GM12878 (cell line): ENCODE data around the gene TEKT5. TPM values are rescaled to one million over a fixed set of nuclear protein-coding genes. Genes with fewer than 3 reads are reported as not detected.

ENCODE experiments used
- ATAC-seq: fragments of 200-7000 bp; cut with Tn5 transposase; 3 replicates; pipeline ENCODE4 v1.9.1; 2020; ENCODE audit warnings: mild to moderate bottlenecking, moderate library complexity
- BruUV-seq: library from RNA; stranded (reverse); fragments of 400-500 nt; replicated peaks from 2 replicates; lab custom pipeline; 2021; lab: Mats Ljungman, UMichigan
- CTCF ChIA-PET: fragments of 300-600 bp; sonication (Branson Sonifier 250); formaldehyde crosslinking; extraction: SDS; loops from one replicate; lab custom pipeline; 2021; ENCODE audit warnings: inconsistent platforms; lab: Yijun Ruan, JAX
- POLR2A ChIA-PET: fragments of 350-600 bp; formaldehyde crosslinking; extraction: SDS; loops from one replicate; lab custom pipeline; 2021; ENCODE audit warnings: inconsistent platforms; lab: Charles Lee
- RAD21 ChIA-PET: fragments of 300-600 bp; sonication (Branson Sonifier 250); formaldehyde crosslinking; loops from one replicate; lab custom pipeline; 2023; ENCODE audit warnings: antibody characterized with exemption; ENCODE audit not compliant: unreplicated experiment; lab: Charles Lee
- SMC1A ChIA-PET: fragments of 300-600 bp; sonication (Branson Sonifier 250); formaldehyde crosslinking; loops from one replicate; lab custom pipeline; 2023; ENCODE audit not compliant: unreplicated experiment, uncharacterized antibody; lab: Charles Lee
- DNase-seq: peaks from one replicate; pipeline ENCODE4 v3.0.0-alpha.2; 2011; ENCODE audit warnings: low read depth, low spot score
- FAIRE-seq: peaks from 3 replicates; lab custom pipeline; 2011; peaks lifted over from hg19 to GRCh38; lab: Jason Lieb, UNC
- H2AFZ ChIP-seq: 2 replicates; pipeline ENCODE4 v1.6.0; 2011; ENCODE audit warnings: low read depth, low read length, control low read depth; ENCODE audit not compliant: control insufficient read depth
- H3K27ac ChIP-seq: 2 replicates; pipeline ENCODE4 v1.5.1; 2011; ENCODE audit warnings: control low read depth; ENCODE audit not compliant: control insufficient read depth, insufficient read depth
- H3K27me3 ChIP-seq, 2 experiments: replicated peaks in 1 of 2; 2 replicates each; pipeline versions ENCODE4 v1.6.0 to v1.6.1; 2011; ENCODE audit warnings: low read length in 1 of 2; ENCODE audit not compliant: control insufficient read depth in 2 of 2, insufficient read depth in 2 of 2
- H3K36me3 ChIP-seq, 2 experiments: 2 replicates each; pipeline ENCODE4 v1.5.1; 2011; ENCODE audit warnings: low read length in 1 of 2; ENCODE audit not compliant: control insufficient read depth in 2 of 2, insufficient read depth in 2 of 2
- H3K4me1 ChIP-seq: 2 replicates; pipeline ENCODE4 v1.6.1; 2011; ENCODE audit warnings: mild to moderate bottlenecking, low read length, moderate library complexity, mixed read lengths; ENCODE audit not compliant: control insufficient read depth, insufficient read depth
- H3K4me2 ChIP-seq: 2 replicates; pipeline ENCODE4 v1.6.0; 2011; ENCODE audit warnings: control low read depth; ENCODE audit not compliant: control insufficient read depth, insufficient read depth
- H3K4me3 ChIP-seq: fragments of 200-600 bp; sonication (generic); 2 replicates; pipeline ENCODE4 v1.5.1; 2016
- H3K79me2 ChIP-seq: 2 replicates; pipeline ENCODE4 v1.6.0; 2011; ENCODE audit warnings: low read length; ENCODE audit not compliant: control insufficient read depth, insufficient read depth
- H3K9ac ChIP-seq: 2 replicates; pipeline ENCODE4 v1.8.0; 2011; ENCODE audit warnings: low read length, control low read depth, mixed read lengths; ENCODE audit not compliant: control insufficient read depth, insufficient read depth
- H3K9me3 ChIP-seq: replicated peaks from 3 replicates; pipeline ENCODE4 v1.5.1; 2011; ENCODE audit warnings: mild to moderate bottlenecking, low read length; ENCODE audit not compliant: control insufficient read depth, insufficient read depth
- H4K20me1 ChIP-seq: 2 replicates; pipeline ENCODE4 v1.6.0; 2011; ENCODE audit not compliant: control insufficient read depth, insufficient read depth
- ATF3 ChIP-seq: IDR thresholded peaks from 2 replicates; pipeline ENCODE4 v1.6.1; 2011; ENCODE audit warnings: low read depth, mild to moderate bottlenecking, low read length, moderate library complexity, borderline replicate concordance; ENCODE audit errors: extremely low read depth
- JUNB ChIP-seq: IDR thresholded peaks from 2 replicates; pipeline ENCODE4 v1.6.1; 2016; ENCODE audit warnings: antibody characterized with exemption, mild to moderate bottlenecking
- NFIC ChIP-seq: IDR thresholded peaks from 2 replicates; pipeline ENCODE4 v1.6.1; 2012; ENCODE audit warnings: low read depth, mild to moderate bottlenecking, inconsistent platforms, low read length, moderate library complexity
- NR2F1 ChIP-seq: fragments of 450-650 bp; conservative IDR thresholded peaks from 2 replicates; pipeline ENCODE4 v1.6.1; 2017; ENCODE audit warnings: mild to moderate bottlenecking
- PAX8 ChIP-seq: fragments of 450-650 bp; IDR thresholded peaks from 2 replicates; pipeline ENCODE4 v1.6.1; 2017; ENCODE audit warnings: mild to moderate bottlenecking, moderate library complexity
- POLR2A ChIP-seq: IDR thresholded peaks from 2 replicates; pipeline ENCODE4 v1.6.1; 2011; ENCODE audit warnings: low read depth, mild to moderate bottlenecking, low read length
- SIN3A ChIP-seq: IDR thresholded peaks from 2 replicates; pipeline ENCODE4 v1.6.1; 2012; ENCODE audit warnings: low read depth, low read length, improper control_type of control experiment
- ZBTB33 ChIP-seq: fragments of 450-650 bp; IDR thresholded peaks from 2 replicates; pipeline ENCODE4 v1.6.1; 2017; ENCODE audit warnings: mild to moderate bottlenecking
- WGBS: methylation state at CpG from one replicate; pipeline ENCODE4 v1.1.6; 2016; ENCODE audit warnings: low lambda C conversion rate; ENCODE audit not compliant: insufficient replicate concordance, insufficient coverage; ENCODE audit errors: missing lambda C conversion rate; 5-methylcytosine and 5-hydroxymethylcytosine counted together
- in situ Hi-C: fragments of 300-500 bp; cut with MboI; formaldehyde crosslinking; loops from 9 replicates; pipeline ENCODE4 v1.14.3; 2018; ENCODE audit warnings: mixed read lengths
- intact Hi-C: fragments of 100-400 bp; cut with micrococcal nuclease; formaldehyde crosslinking; loops from one replicate; pipeline ENCODE4 v1.14.2; 2022; ENCODE audit not compliant: unreplicated experiment
- polyA plus RNA-seq, 11 experiments: library from polyadenylated mRNA; depleted of rRNA in 4 of 11; unstranded in 6 of 11; stranded (reverse) in 5 of 11; fragments of >200 nt; fragmentation: Nextera tagmentation in 4 of 11; fragmentation: Illumina TruSeq in 1 of 11; extraction: Ambion mirVana in 4 of 11; extraction: Trizol in 1 of 11; gene quantifications; 1 replicate in 1 of 11; 2 replicates in 10 of 11; pipeline versions ENCODE4 v1.2.1 to v1.2.3, GENCODE V29; 2011 to 2016; ENCODE audit warnings: inconsistent platforms in 2 of 11, missing spikeins in 2 of 11, low read depth in 1 of 11
- total RNA-seq, 4 experiments: library from RNA; depleted of rRNA in 3 of 4; stranded (reverse); fragments of >200 nt in 3 of 4; fragmentation: Illumina TruSeq in 1 of 4; extraction: Trizol in 1 of 4; gene quantifications; 2 replicates each; pipeline versions ENCODE4 v1.2.1 to v1.2.3, GENCODE V29; 2013 to 2021
- TF ChIP-seq, protein P1 (sequence below): IDR thresholded peaks from 2 replicates; pipeline ENCODE4 v1.6.1; 2011; ENCODE audit warnings: low read depth, low read length, improper control_type of control experiment, borderline replicate concordance

The TEKT5 gene
- total and polyA plus RNA-seq, 10 of the 15 experiments (the other 5 are each of a cell fraction or from before 2014, with no cell fraction given), result 0.19 to 2.2 (median 0.68) TPM; not detected in 1

- TF ChIP-seq ZBTB33 (no peak), ATF3 (no peak), NR2F1 (peak; percentile 83), NFIC (peak; percentile 23; the same call in 1 of the 2 replicates), POLR2A (no peak), JUNB (peak; percentile 65)
These were observed 31.0 kb downstream of the TEKT5 start (continued) for GRCh38 chr16:10663744-10664143.

GRCh38 chr16:10663146-10663545 is 31.6 kb downstream of the TEKT5 start:
- Histone ChIP-seq H3K27ac (no peak overlapping the region), H3K4me1 (peaks cover 5% of the 10 kb centered on the region; the same call in 1 of the 2 replicates), H3K27me3 (0 out of 4 replicates have a peak, but pooled peaks cover 0 to 2% of the 10 kb centered on the region in 2 experiments), H3K36me3 (no peaks in the 10 kb centered on the region), H3K9me3 (no peaks in the 10 kb centered on the region), H3K9ac (no peak overlapping the region), H3K4me3 (no peak overlapping the region), H3K79me2 (no peaks in the 10 kb centered on the region), H4K20me1 (no peaks in the 10 kb centered on the region), H2AFZ (no peak overlapping the region), H3K4me2 (no peak overlapping the region)
- WGBS, result 0% methylated on average over 1 of the region's 1 CpG
- BruUV-seq, result no TSS peak
- ChIA-PET SMC1A (interaction anchor here (1.2 to 3.0 kb wide), 3 partner anchors 14 to 96 kb away, joined by 4 to 7 read pairs (median 5); no protein-coding TSS in a partner anchor), CTCF (interaction anchor here (1.2 to 1.6 kb wide), 2 partner anchors 141 to 148 kb away, joined by 3 read pairs; no protein-coding TSS in a partner anchor), POLR2A (no interaction called here), RAD21 (no interaction called here)
- FAIRE-seq, result no peak
- ATAC-seq, result no peak
- intact Hi-C loops, result no loop called here
- TF ChIP-seq SIN3A, result no peak
- TF ChIP-seq, protein P1, sequence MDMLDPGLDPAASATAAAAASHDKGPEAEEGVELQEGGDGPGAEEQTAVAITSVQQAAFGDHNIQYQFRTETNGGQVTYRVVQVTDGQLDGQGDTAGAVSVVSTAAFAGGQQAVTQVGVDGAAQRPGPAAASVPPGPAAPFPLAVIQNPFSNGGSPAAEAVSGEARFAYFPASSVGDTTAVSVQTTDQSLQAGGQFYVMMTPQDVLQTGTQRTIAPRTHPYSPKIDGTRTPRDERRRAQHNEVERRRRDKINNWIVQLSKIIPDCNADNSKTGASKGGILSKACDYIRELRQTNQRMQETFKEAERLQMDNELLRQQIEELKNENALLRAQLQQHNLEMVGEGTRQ, result no peak
- no peak for TF ChIP-seq PAX8
- in situ Hi-C loops, result no loop called here
- DNase-seq, result no peak
